Cortex of kidney (tissue), 1 donor: Measurements from ENCODE around the gene ACSS1.

Experiments
- DNase-seq: peaks from one replicate; lab custom pipeline; 2025; lab: John Stamatoyannopoulos, UW

ACSS1 gene

DNA sequence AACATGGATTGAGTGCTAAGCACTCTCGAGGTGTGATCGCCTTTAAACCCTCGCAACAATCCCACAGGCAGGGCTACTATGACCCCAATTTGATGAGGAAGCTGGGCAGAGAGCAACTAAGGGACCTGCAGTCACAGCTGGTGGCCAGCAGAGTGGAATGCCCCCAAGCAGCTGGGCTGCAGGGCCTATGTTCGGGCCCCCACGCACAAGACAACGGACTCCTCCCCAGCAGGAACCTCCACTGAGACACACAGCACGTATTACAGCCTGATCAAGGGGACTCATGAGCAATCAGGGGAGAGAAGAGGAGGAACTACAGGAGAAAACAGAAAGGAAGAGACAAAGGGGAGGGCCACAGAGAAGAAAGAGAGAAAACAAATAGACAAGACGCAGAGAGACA lies 87.2 kb downstream of the ACSS1 start:
- DNase-seq: no peak

DNA sequence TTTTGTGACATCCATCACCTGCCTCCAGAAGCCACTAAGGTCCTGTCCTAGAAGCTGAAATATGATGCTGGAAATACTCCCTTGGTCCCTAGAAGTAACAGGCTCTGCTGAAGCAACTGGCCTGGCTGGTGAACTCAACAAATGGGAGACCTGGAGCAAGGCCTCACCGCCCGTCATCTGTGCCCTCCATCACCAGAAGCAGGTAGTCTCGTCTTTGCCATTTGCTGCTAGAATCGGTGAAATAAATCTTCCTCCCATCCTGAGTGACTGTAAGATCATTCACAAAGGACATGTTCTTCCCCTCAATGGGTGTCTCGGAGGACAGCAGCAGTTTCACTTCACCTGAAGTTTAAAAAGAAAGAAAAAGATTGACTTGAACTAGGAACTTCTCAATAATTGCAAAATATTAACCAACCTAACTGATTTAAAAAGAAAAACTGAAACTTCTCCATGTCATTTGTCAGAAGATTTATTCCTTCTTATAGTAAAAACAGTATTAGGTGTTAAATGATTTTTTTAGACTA lies 87.8 kb downstream of the ACSS1 start:
- DNase-seq: no peak

DNA sequence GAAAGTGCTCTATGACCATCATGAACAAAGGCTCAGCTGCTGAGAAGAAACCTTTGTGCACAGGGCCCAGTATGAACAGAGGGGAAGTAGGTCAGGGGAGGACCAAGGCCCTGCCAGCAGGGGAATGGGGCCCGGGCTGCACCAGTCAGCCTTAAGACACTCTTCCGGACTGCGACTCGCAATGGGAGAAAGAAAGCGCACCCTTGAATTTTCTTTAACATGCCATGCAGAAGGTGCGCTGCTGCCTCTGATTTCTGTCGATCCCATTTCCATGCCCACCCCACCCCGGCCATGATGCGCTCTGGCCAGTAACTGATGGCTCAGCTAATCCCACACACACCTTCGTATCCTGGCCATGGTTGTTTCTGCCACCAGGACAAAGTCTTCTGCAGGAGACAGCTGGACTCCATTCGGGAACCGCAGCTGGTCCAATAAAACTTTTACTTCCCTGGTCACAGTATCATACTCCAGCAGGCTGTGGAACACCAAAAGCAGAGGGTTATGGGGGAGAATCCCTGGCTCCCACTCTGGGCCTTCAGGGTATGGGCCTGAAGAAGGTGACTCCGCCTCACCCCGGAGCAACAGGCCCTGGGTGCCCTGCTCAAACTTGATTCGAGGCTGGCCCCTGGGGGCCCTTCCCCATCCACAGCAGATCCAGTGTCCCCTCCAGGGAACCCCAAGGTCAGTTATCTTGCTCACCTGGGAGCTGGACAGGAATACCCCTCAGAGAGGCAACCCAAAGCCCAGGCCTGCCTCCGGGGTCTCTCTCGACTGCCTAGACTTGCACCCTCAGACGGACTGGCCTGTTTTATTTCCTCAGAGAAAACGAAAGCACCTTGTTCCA lies 88.5 kb downstream of the ACSS1 start:
- DNase-seq: no peak

DNA sequence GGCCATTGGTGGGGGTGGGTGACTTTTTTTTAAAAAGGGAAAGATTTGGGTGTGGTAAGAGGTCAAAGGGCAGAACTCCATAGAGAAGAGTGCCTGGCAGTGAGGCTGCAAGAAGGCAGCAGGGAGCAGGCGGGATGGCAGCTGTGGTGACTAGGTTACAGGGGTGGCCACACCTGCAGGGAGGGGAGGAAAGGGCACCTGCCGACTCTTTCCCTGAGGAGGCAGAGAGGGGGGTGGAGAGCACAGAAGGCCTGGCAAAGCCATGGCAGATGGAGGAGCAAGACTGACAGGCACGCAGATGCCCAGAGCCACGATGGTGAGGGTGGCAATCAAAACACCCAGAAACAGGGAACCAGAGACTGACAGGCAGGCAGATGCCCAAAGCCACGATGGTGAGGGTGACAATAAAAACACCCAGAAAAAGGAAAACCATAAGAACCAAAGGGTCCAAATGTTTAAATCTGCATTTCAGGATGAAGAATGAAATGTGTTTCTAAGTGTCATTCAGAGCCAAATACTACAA lies 89.6 kb downstream of the ACSS1 start:
- no peak for DNase-seq

DNA sequence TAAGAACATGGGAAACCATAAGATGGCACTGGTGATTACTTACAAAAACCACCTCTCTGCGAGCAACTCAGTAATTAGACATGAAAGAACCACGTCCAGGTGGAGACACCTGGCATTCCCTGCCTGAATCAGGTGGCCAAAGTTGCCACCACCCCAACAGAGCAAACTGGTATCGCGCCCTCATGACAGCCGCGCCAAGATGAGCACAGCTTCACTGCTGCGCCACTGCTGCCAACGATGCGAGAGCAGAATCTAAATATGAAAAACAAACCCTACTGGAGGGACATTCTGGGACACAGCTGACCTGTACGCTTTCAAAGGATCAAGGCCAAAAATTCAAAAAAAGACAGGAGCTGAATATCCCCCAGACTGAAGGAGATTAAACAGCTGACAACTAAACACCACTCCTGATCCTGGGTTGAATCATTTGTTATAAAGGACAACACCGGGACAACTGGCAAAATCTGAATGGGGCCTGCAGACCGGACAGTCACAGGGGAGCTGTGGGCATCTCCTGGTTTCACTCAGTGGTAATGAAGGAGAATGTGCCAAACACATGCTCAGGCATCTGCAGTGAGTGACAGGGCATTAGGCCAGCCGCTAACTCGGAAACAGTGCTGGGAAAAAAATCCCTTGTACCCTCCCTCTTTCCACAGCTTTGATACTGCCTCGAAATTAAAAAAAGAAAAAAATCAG lies 91.5 kb downstream of the ACSS1 start:
- DNase-seq: no peak

DNA sequence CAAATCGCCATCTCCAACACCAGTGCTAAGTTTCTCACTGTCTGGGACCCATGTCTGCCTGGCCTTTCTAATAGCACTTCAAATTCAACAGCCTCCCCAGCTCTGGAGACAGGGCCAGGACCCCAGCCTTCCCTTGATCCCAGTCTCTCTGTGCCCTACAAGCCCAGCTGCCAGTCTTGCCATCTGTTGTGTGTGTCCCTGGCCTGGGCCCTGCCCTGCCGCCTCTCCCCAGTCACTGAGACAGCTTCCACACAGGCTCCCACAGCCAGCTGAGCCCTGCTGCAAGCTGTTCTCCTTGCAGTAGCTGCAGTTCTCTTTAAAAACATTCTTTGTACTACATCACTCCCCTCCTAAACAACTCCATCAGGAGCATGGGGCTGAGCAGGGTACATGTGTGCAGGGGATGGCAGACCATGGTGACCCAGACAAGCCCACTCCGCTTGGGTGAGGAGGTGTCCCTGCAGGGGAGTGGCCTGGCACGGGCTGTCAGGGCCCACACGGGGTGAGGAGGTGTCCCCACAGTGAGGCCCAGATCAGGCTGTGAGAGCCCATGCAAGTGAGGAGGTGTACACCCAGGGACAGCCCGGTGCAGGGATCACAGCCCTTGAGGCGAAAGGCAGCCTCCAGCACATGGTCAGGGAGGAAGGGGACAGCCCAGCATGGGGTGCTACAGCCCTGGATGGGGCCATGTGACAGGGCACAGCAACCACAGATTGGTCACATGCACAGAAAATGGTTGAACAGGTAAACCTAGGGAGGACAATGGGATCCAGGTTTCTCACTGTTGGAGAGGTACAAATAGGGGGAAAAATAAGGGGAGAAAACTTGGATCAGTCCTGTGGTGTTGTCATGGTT lies 92.6 kb downstream of the ACSS1 start:
- no peak for DNase-seq

DNA sequence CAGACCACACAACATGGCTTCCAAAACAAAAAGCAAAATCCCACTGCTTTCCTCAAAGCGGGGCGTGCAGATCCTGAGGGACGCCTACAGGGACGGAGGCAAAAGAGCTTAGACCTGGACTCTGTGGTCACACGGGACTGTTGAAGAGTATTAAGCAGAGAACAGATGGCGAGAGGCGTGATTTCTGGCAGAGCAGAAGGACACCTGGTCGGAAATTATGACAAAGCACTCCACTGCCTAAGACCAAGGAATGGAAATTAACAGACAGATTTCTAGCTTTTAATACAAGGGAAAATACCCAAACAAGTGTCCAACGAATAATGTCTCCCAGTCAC lies 93.5 kb downstream of the ACSS1 start:
- DNase-seq: no peak

DNA sequence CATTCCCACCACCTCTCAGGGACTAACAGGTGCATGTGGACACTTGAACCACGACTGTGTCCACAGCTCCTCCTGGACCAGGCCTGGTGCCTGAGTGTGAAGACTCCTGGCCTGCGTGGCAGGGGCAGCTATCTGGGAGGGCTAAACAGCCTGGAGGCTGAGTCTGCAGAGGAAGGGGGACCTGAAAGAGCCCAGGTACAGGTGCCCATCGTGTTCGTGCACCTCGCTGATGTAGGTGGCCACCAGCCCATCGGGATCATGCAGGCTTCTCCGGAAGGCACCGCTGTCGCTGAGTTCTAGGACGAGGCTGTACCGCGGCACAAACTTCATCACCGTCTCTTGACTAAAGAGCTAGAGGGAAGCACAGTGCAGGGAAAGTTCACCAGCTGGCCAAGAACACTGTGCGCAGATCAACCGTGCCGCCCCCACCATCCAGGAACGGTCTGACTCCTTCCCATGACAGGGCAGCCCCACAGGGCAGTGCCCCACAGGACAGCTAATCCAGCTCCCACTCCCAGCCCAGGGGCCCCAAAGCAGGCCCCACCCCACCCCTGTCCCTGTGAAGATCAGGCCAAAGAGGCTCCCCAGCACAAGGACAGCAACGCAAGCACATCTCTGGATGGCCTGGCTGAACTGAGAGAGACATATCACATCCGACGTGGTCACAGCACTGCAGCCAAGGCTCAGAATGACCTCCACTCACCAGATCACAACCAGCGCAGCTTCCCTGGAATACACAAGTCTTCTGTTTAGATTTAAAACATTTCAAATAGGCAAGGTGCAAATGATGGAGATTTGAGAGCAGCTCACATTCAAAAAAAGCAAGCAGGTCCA lies 94.0 kb downstream of the ACSS1 start:
- no peak for DNase-seq

DNA sequence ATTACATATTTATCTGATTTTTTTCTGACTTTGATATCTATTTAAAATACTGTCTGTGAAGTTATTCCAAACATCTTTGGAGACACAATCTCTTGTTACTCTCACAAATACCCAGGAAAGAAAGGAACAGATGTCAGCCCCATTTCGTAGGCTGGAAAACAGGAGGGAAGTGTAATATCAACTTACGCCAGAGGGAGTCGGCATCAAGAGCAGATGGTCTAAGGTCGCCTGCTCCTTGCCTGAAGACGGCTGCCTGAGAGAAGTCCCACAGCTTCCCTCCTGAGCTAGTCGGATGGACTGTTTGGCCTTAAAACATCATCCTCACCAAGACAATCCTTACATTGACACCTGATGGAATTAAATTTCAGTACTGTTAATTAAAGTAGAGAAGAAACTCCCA lies 95.4 kb downstream of the ACSS1 start:
- no peak for DNase-seq

DNA sequence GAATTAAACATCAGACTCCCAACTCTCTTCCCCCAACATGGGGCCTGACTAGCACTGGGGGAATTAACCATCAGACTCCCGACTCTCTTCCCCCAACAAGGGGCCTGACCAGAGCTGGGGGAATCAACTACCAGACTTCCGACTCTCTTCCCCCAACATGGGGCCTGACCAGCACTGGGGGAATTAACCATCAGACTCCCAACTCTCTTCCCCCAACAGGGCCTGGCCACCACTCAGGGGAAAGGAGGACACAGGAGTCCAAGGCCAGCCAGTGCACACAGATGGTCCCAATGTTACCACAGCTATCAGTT lies 95.8 kb downstream of the ACSS1 start:
- no peak for DNase-seq

DNA sequence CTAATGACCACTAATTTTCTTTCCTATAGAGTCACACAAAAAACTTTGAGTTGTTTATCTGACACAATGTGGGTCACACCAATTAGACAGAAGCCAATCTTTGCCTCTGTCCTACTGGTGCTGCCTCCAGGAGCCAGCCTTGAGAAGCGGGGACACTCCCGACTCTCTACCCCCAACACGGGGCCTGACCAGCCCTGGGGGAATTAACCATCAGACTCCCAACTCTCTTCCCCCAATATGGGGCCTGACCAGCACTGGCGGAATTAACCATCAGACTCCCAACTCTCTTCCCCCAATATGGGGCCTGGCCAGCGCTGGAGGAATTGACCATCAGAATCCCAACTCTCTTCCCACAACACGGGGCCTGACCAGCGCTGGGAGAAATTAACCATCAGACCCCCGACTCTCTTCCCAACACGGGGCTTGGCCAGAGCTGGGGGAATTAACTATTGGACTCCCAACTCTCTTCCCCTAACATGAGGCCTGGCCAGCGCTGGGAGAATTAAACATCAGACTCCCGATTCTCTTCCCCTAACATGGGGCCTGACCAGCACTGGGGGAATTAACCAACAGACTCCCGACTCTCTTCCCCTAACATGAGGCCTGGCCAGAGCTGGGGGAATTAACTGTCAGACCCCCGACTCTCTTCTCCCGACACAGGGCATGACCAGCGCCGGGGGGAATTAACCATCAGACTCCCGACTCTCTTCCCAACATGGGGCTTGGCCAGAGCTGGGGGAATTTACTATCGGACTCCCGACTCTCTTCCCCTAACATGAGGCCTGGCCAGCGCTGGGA lies 96.4 kb downstream of the ACSS1 start:
- no peak for DNase-seq

DNA sequence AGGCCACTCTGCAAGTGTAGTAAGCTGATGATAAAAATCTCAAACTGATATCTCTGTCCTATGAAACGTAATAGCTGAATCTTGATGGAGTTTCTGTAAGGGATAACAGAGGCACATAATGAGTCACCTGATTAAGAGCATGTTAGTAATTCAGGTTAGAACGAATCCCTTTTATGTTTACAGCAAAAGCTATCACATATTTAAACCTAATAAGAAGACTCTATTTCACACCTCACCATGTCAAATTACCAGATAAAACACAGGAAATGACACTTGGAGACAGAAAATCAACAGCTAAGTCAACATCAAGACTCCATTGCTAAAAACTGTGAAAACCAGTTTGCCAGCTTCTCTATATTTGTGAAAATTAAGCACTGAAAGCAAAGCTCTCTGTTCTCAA lies 97.1 kb downstream of the ACSS1 start:
- no peak for DNase-seq

DNA sequence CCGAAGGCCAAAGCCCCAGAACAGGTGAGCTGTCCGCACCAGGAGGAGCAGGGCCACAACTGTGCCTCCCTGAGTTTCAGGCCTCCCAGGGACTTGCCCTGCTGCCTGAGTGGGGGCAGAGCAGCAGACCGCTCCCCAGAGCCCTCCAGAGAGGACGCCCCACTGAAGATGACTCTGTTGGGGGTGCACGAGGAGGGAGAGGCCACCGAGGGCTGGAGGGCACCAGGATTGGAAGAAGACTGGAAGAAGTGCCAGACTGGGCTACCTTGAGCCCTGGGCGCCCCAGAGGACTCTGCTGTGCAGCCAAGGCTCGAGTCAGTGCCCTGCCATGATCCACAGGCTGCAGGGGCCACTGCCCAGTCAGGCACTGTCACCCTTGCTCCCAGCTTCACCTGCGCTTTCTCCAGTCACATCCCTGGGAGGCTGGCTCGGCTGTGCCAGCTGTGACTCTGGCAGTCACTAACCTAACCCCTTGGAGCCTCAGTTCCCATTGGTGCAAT lies 97.6 kb downstream of the ACSS1 start:
- DNase-seq: no peak

DNA sequence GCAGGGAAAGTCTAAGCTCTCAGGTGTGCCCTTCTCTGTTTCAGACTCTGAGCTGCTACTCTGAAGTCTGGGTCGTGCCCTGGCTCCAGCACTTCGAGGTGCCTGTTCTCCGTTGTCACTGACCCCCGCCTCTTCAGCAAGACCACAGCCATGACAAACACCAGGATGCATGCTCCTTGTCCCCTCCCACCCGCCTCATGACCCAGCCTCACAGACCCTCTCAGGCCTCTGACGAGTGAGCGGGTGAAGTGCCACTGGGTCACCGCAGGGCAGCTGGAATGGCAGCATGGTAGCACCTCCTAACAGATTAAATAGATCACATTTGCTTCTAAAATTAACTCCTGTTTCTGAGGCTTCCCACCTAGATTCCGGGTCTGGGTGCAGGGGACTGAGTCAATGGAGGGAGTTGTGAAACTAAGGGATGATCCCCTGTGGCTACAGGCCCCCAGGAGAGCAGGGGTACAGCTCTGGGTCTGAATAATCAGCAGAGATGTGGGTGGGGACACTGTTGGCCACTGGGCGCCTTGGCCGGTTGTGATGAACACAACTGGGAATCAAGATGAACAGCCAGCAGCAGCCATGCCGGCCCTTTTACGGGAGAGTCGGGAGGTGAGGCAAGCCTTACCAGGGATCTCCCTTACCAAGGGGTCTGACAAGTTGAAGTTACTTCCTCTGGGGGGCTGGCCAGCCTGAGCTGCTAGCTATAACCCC lies 98.2 kb downstream of the ACSS1 start:
- DNase-seq: no peak

DNA sequence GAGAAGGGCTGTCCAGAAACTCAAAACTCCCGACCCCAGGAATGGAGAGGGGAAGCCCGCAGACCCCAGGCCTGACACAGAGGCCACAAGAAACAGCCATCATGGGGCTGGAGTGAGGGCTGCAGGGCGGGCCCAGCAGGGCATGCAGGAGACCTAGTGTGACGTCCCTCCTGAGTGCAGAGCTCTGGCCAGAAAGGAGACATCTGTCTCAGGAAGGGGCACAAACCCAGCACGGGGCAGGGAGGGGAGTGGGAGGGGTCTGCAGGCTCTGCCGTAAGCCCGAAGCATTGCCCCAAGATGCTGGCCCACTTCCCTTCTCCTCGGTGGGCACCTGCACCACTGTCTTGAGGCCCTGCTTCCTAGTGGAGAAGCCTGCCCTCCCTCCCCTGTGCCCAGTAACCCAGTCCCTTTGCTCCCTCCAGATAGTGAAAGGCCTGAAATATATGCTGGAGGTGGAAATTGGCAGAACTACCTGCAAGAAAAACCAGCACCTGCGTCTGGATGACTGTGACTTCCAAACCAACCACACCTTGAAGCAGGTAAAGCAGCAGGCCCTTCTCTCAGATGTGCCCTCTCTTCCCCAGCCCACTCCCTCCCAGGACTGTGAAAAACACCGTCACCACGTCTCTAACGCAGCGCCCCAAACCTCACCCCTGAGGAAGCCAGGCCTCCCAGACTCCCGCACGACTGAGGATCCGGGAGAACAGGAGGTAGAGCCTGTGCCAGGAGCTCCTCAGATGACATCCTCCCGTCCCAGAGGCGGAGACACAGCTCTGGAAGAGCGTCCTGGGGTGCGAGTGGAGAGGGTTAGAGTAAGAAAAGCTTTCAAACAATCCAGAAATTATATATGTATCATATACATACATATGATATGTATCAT lies 99.2 kb downstream of the ACSS1 start:
- DNase-seq: no peak

DNA sequence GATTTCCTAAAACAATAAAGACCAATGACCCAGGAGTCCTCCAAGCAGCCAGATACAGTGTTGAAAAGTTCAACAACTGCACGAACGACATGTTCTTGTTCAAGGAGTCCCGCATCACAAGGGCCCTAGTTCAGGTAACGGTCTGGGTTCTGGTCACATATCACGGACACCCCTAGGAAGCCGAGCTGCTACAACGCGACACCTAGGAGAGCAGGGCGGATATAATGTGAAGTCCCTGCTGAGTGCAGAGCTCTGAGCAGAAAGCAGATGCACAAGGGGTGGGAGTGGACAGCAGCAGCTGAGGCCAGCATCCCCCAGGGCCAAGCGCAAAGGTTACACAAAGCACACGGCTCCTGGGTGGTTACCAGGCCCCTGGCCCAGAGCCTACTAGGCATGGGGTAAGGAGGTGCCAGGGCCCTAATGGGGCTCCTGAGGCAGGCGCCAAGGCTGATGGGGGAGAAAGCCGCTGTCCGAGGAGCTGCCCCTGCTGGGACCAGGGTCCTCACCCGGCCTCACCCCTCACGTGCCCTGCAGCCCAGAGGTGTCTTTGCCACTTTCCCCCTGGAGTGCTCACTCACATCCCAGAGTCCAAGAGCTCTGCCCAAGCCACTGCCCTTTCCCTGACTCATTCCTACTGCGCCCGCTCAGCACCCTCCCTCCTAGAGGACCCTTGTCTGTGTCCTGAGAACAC lies 100.5 kb downstream of the ACSS1 start:
- no peak for DNase-seq
